HepG2 (cell line): ENCODE results near the gene TFEB. TPM values are rescaled to one million over a fixed set of nuclear protein-coding genes. Genes with fewer than 3 reads are reported as not detected.

Experiments
- AHR ChIP-seq: IDR thresholded peaks from 2 replicates; pipeline ENCODE4 v1.6.1; 2018; ENCODE audit warnings: missing genetic modification reagents, missing compliant biosample characterization
- EZH2 ChIP-seq: conservative IDR thresholded peaks from 2 replicates; pipeline ENCODE4 v1.6.1; 2012; ENCODE audit warnings: mild to moderate bottlenecking, low read depth, low read length, moderate library complexity
- KLF11 ChIP-seq: IDR thresholded peaks from 2 replicates; pipeline ENCODE4 v1.6.1; 2016; ENCODE audit warnings: missing compliant biosample characterization
- MAZ ChIP-seq, 2 experiments: sonication (generic) in 1 of 2; formaldehyde crosslinking in 1 of 2; IDR thresholded peaks; 2 replicates each; pipeline versions ENCODE4 v1.5.0 to v1.6.1; 2012 to 2020; ENCODE audit warnings: low read depth in 2 of 2, mild to moderate bottlenecking in 2 of 2, borderline replicate concordance in 1 of 2, improper control_type of control experiment in 1 of 2, low read length in 1 of 2, missing genetic modification reagents in 1 of 2, moderate library complexity in 1 of 2
- MTF2 ChIP-seq: sonication (generic); formaldehyde crosslinking; IDR thresholded peaks from 2 replicates; pipeline ENCODE4 v1.5.0; 2020; ENCODE audit warnings: missing genetic modification reagents, borderline replicate concordance
- NFRKB ChIP-seq: fragments of 450-650 bp; IDR thresholded peaks from 2 replicates; pipeline ENCODE4 v1.6.1; 2017
- NR2F6 ChIP-seq, 2 experiments: IDR thresholded peaks; 2 replicates each; pipeline ENCODE4 v1.6.1; 2016; ENCODE audit warnings: antibody characterized with exemption in 1 of 2, mild to moderate bottlenecking in 1 of 2
- SSRP1 ChIP-seq: IDR thresholded peaks from 2 replicates; pipeline ENCODE4 v1.6.1; 2016; ENCODE audit warnings: control low read depth
- THAP11 ChIP-seq: IDR thresholded peaks from 2 replicates; pipeline ENCODE4 v1.6.1; 2016; ENCODE audit warnings: missing biosample characterization, missing genetic modification reagents
- TSC22D2 ChIP-seq: sonication (generic); formaldehyde crosslinking; IDR thresholded peaks from 2 replicates; pipeline ENCODE4 v1.5.1; 2020; ENCODE audit warnings: missing genetic modification reagents, mild to moderate bottlenecking, borderline replicate concordance
- ZFX ChIP-seq: sonication (generic); formaldehyde crosslinking; IDR thresholded peaks from 2 replicates; pipeline ENCODE4 v1.4.0; 2020; ENCODE audit warnings: mild to moderate bottlenecking, low read depth, missing genetic modification reagents, moderate library complexity
- ZNF180 ChIP-seq: sonication (generic); formaldehyde crosslinking; IDR thresholded peaks from 2 replicates; pipeline ENCODE4 v1.4.0; 2020; ENCODE audit warnings: low read depth, missing genetic modification reagents, borderline replicate concordance
- ZNF263 ChIP-seq: sonication (generic); formaldehyde crosslinking; IDR thresholded peaks from 2 replicates; pipeline ENCODE4 v1.4.0; 2020; ENCODE audit warnings: missing genetic modification reagents
- ZNF713 ChIP-seq: sonication (generic); formaldehyde crosslinking; IDR thresholded peaks from 2 replicates; pipeline ENCODE4 v1.4.0; 2020; ENCODE audit warnings: mild to moderate bottlenecking, missing genetic modification reagents
- ZNF772 ChIP-seq: sonication (generic); formaldehyde crosslinking; IDR thresholded peaks from 2 replicates; pipeline ENCODE4 v1.5.0; 2020; ENCODE audit warnings: mild to moderate bottlenecking, missing genetic modification reagents
- ZNF891 ChIP-seq: sonication (generic); formaldehyde crosslinking; IDR thresholded peaks from 2 replicates; pipeline ENCODE4 v1.5.0; 2020; ENCODE audit warnings: mild to moderate bottlenecking, missing genetic modification reagents
- polyA plus RNA-seq, 8 experiments: library from polyadenylated mRNA; depleted of rRNA in 3 of 8; stranded (reverse) in 7 of 8; unstranded in 1 of 8; fragments of >200 nt; fragmentation: Illumina TruSeq in 4 of 8; extraction: Trizol in 4 of 8; gene quantifications; 2 replicates each; pipeline versions ENCODE4 v1.2.1 to v1.2.3, GENCODE V29; 2011 to 2016; ENCODE audit warnings: low read depth in 4 of 8, missing spikeins in 1 of 8, mixed read lengths in 1 of 8; ENCODE audit not compliant: insufficient read depth in 1 of 8
- total RNA-seq, 5 experiments: library from RNA; depleted of rRNA; stranded (reverse); fragments of >200 nt; fragmentation: Illumina TruSeq; extraction: Trizol; gene quantifications; 2 replicates each; pipeline ENCODE4 v1.2.3, GENCODE V29; 2016; ENCODE audit warnings: low read depth in 1 of 5
- TF ChIP-seq, protein P1 (sequence below): sonication (generic); formaldehyde crosslinking; IDR thresholded peaks from 2 replicates; pipeline ENCODE4 v1.4.0; 2020; ENCODE audit warnings: mild to moderate bottlenecking, missing genetic modification reagents
- TF ChIP-seq, protein P2 (sequence below): sonication (generic); formaldehyde crosslinking; IDR thresholded peaks from 2 replicates; pipeline ENCODE4 v1.8.1; 2023; ENCODE audit warnings: mild to moderate bottlenecking, moderate library complexity, missing genetic modification reagents
- TF ChIP-seq, protein P3 (sequence below): sonication (generic); formaldehyde crosslinking; IDR thresholded peaks from 2 replicates; pipeline ENCODE4 v1.5.1; 2020; ENCODE audit warnings: mild to moderate bottlenecking, missing genetic modification reagents, borderline replicate concordance
- TF ChIP-seq, protein P4 (sequence below): sonication (generic); formaldehyde crosslinking; IDR thresholded peaks from 2 replicates; pipeline ENCODE4 v1.4.0; 2020; ENCODE audit warnings: missing genetic modification reagents

The TFEB gene
- total and polyA plus RNA-seq, 2 of the 13 experiments (the other 11 are each of a cell fraction or from before 2014, with no cell fraction given), result 13.3 to 18.7 TPM

GRCh38 chr6:41683523-41684310 lies 51.7 kb downstream of the TFEB start (continued):
- TF ChIP-seq TSC22D2 (CRISPR knock-in tag) (0 out of 2 replicates have a peak, but pooled peaks have one; percentile 42), THAP11 (CRISPR knock-in tag) (peak; percentile 30; the same call in 1 of the 2 replicates), ZNF772 (CRISPR knock-in tag) (peak; percentile 92; the same call in 1 of the 2 replicates), EZH2 (no peak), SSRP1 (CRISPR knock-in tag) (no peak), KLF11 (CRISPR knock-in tag) (0 out of 2 replicates have a peak, but pooled peaks have one; percentile 34), MAZ (IDR thresholded peaks at IDR 0.05; ENCODE audit: borderline replicate concordance, low read depth, low read length) (peak; percentile 63; the same call in 1 of the 2 replicates), MAZ (CRISPR knock-in tag; IDR thresholded peaks at IDR 0.05; ENCODE audit: low read depth) (peak; percentile 87), ZNF263 (no peak), ZNF713 (CRISPR knock-in tag) (no peak), NFRKB (no peak), ZNF180 (CRISPR knock-in tag) (no peak), MTF2 (CRISPR knock-in tag) (no peak; the same call in 1 of the 2 replicates), ZNF891 (CRISPR knock-in tag) (0 out of 2 replicates have a peak, but pooled peaks have one; percentile 20), AHR (CRISPR knock-in tag) (0 out of 2 replicates have a peak, but pooled peaks have one; percentile 51), NR2F6 (IDR thresholded peaks at IDR 0.05) (peak; percentile 51; the same call in 1 of the 2 replicates), NR2F6 (CRISPR knock-in tag; IDR thresholded peaks at IDR 0.05) (peak; percentile 45; the same call in 1 of the 2 replicates), ZFX (peak; percentile 50)
- TF ChIP-seq, protein P1, sequence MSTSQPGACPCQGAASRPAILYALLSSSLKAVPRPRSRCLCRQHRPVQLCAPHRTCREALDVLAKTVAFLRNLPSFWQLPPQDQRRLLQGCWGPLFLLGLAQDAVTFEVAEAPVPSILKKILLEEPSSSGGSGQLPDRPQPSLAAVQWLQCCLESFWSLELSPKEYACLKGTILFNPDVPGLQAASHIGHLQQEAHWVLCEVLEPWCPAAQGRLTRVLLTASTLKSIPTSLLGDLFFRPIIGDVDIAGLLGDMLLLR, result peak; percentile 27; the same call in 1 of the 2 replicates
- TF ChIP-seq, protein P2, sequence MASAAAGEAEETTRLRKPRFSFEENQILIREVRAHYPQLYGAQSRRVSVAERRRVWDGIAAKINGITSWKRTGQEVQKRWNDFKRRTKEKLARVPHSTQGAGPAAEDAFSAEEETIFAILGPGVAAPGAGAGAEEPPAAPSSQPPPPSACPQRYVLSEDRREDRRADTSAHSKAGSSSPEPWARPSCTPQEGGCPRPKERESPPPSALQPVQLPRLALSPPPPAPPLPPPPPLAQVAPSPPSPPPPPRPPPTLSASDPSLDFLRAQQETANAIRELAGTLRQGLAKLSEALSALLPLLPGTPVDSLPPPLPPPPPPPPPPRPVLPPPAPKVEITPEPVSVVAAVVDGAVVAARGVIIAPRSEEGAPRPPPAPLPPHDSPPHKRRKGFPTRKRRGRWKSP (CRISPR knock-in tag), result peak; percentile 76; the same call in 1 of the 2 replicates
- TF ChIP-seq, protein P3, sequence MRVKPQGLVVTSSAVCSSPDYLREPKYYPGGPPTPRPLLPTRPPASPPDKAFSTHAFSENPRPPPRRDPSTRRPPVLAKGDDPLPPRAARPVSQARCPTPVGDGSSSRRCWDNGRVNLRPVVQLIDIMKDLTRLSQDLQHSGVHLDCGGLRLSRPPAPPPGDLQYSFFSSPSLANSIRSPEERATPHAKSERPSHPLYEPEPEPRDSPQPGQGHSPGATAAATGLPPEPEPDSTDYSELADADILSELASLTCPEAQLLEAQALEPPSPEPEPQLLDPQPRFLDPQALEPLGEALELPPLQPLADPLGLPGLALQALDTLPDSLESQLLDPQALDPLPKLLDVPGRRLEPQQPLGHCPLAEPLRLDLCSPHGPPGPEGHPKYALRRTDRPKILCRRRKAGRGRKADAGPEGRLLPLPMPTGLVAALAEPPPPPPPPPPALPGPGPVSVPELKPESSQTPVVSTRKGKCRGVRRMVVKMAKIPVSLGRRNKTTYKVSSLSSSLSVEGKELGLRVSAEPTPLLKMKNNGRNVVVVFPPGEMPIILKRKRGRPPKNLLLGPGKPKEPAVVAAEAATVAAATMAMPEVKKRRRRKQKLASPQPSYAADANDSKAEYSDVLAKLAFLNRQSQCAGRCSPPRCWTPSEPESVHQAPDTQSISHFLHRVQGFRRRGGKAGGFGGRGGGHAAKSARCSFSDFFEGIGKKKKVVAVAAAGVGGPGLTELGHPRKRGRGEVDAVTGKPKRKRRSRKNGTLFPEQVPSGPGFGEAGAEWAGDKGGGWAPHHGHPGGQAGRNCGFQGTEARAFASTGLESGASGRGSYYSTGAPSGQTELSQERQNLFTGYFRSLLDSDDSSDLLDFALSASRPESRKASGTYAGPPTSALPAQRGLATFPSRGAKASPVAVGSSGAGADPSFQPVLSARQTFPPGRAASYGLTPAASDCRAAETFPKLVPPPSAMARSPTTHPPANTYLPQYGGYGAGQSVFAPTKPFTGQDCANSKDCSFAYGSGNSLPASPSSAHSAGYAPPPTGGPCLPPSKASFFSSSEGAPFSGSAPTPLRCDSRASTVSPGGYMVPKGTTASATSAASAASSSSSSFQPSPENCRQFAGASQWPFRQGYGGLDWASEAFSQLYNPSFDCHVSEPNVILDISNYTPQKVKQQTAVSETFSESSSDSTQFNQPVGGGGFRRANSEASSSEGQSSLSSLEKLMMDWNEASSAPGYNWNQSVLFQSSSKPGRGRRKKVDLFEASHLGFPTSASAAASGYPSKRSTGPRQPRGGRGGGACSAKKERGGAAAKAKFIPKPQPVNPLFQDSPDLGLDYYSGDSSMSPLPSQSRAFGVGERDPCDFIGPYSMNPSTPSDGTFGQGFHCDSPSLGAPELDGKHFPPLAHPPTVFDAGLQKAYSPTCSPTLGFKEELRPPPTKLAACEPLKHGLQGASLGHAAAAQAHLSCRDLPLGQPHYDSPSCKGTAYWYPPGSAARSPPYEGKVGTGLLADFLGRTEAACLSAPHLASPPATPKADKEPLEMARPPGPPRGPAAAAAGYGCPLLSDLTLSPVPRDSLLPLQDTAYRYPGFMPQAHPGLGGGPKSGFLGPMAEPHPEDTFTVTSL (CRISPR knock-in tag), result no peak
- TF ChIP-seq, protein P4, sequence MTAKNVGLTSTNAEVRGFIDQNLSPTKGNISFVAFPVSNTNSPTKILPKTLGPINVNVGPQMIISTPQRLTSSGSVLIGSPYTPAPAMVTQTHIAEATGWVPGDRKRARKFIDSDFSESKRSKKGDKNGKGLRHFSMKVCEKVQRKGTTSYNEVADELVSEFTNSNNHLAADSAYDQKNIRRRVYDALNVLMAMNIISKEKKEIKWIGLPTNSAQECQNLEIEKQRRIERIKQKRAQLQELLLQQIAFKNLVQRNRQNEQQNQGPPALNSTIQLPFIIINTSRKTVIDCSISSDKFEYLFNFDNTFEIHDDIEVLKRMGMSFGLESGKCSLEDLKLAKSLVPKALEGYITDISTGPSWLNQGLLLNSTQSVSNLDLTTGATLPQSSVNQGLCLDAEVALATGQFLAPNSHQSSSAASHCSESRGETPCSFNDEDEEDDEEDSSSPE (CRISPR knock-in tag), result peak; percentile 27; the same call in 1 of the 2 replicates
